Measurements from ENCODE around the gene PCBP3. TPM values are rescaled to one million over a fixed set of nuclear protein-coding genes. Genes with fewer than 3 reads are reported as not detected.

The PCBP3 gene
- total and polyA plus RNA-seq, 2 of the 13 experiments (the other 11 are each of a cell fraction or from before 2014, with no cell fraction given) = not detected

DNA sequence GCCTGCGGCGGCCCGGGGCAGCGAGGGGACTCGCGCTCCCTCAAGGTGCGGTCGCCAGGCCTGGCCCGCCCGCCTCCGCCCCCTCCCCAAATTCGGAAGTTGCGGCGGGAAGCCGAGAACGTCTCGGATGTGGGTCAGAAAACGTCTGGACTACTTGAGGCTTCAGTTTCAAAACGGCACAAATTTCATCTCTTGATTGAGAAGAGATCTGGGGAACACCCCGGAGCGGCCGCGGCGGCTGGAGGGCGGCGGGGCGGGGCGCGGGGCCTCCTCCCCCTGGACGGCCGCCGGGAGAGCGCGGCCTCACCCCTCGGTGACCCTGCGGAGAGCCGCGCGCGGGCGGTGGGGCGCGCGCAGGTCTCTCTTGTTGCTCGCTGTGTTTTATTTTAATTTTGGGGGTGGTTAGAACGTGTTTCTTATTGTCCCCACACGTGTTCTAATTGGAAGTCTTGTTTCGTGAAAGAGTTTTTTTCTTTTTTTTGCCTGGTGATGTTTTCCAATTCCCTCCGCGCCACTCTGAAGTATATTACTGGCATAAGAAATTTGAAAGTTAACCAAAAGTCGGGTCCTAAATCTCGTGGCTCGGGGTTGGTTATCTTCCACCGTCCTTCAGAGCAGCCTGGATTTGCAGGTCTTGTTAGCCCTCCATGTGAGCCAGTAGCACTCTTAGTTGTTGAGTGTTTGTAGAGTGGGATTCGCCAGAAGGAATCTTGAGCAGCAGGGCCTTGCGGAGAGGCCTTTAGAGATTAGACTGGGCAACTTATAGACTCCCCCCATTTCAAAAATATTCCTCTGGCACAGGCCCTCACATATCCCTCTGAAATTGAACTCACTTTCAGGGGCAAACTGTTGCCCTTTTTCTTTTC lies 749 bp downstream of the PCBP3 start:
- Histone ChIP-seq H3K4me1 (ENCODE audit: insufficient read depth, low read length) (no peaks in the 10 kb centered on the region), H3K27me3 (ENCODE audit: control insufficient read depth in 1 of 2, insufficient read depth in 2 of 2, low read length in 2 of 2) (peaks cover 0 to 5% of the 10 kb centered on the region in 2 experiments; a peak in 3 of 5 replicates), H2AFZ (ENCODE audit: low read length) (no peak overlapping the region), H3K4me3 (replicated peaks in 1 of 3; ENCODE audit: insufficient read depth in 1 of 3, low read depth in 2 of 3, low read length in 3 of 3) (no peak overlapping the region), H3K9me3 (ENCODE audit: low read length) (no peaks in the 10 kb centered on the region), H4K20me1 (ENCODE audit: insufficient read depth, low read length) (no peaks in the 10 kb centered on the region), H3K36me3 (replicated peaks in 1 of 2; ENCODE audit: control insufficient read depth in 1 of 2, insufficient read depth in 2 of 2, low read length in 2 of 2) (no peaks in the 10 kb centered on the region), H3K4me2 (ENCODE audit: low read depth, low read length) (no peak overlapping the region), H3K79me2 (ENCODE audit: insufficient read depth, low read length) (no peaks in the 10 kb centered on the region), H3K9ac (ENCODE audit: insufficient read depth, low read depth, low read length) (no peak overlapping the region), H3K27ac (ENCODE audit: extremely low read length, insufficient read depth, low read length) (no peak overlapping the region)
- intact Hi-C loops (cut with micrococcal nuclease; ENCODE audit: unreplicated experiment) (no loop called here), in situ Hi-C loops (cut with HindIII; ENCODE audit: extremely low pct_ligation_motif_present, low pct_unique_long_range_greater_than_20kb) (no loop called here)
- DNase-seq (ENCODE audit: low spot score) (no peak), ATAC-seq (no peak), FAIRE-seq (no peak)
- no TSS peak for BruUV-seq (replicated peaks)
- ChIA-PET POLR2A (no interaction called here), CTCF (ENCODE audit: low intra/inter-chr PET ratio, low total read pairs) (no interaction called here)
- no peak for TF ChIP-seq YEATS2 (CRISPR knock-in tag; IDR thresholded peaks at IDR 0.05; ENCODE audit: borderline replicate concordance)
- no peak for TF ChIP-seq ZFYVE20 (CRISPR knock-in tag; IDR thresholded peaks at IDR 0.05; ENCODE audit: borderline replicate concordance, low read depth)
- TF ChIP-seq, protein P1, sequence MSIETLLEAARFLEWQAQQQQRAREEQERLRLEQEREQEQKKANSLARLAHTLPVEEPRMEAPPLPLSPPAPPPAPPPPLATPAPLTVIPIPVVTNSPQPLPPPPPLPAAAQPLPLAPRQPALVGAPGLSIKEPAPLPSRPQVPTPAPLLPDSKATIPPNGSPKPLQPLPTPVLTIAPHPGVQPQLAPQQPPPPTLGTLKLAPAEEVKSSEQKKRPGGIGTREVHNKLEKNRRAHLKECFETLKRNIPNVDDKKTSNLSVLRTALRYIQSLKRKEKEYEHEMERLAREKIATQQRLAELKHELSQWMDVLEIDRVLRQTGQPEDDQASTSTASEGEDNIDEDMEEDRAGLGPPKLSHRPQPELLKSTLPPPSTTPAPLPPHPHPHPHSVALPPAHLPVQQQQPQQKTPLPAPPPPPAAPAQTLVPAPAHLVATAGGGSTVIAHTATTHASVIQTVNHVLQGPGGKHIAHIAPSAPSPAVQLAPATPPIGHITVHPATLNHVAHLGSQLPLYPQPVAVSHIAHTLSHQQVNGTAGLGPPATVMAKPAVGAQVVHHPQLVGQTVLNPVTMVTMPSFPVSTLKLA (IDR thresholded peaks at IDR 0.05) = peak; percentile 58
- TF ChIP-seq ARNTL (CRISPR knock-in tag; IDR thresholded peaks at IDR 0.05) = no peak
- 24% methylated on average over 29 of the region's 56 CpGs for WGBS (ENCODE audit: low lambda C conversion rate)

DNA sequence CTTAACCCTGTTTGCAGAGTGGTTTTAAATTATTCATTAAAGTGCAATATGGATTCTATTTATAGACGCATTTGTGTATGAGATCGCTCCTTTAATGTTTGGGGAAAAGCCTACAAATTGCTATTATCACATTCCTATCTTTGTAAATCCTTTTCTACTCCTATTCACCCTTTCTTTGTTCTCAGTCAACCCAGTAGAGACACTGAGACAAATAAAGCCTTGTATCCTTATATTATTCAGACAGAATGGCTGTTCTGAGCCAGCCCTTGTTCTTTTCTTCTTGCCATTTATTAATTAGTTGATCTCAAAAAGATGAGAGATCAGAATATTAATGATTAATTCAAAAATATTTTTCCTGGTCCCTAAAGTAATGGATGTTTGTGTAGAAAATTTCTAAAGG lies 8.4 kb downstream of the PCBP3 start:
- H3K9ac ChIP-seq (ENCODE audit: insufficient read depth, low read depth, low read length) = no peak overlapping the region
- ChIA-PET CTCF (ENCODE audit: low intra/inter-chr PET ratio, low total read pairs) (no interaction called here), POLR2A (no interaction called here)
- H3K4me3 ChIP-seq (replicated peaks in 1 of 3; ENCODE audit: insufficient read depth in 1 of 3, low read depth in 2 of 3, low read length in 3 of 3) = no peak overlapping the region
- 2% methylated on average over 2 of the region's 2 CpGs for WGBS (ENCODE audit: low lambda C conversion rate)
- FAIRE-seq = no peak
- H4K20me1 ChIP-seq (ENCODE audit: insufficient read depth, low read length) = no peaks in the 10 kb centered on the region
- DNase-seq (ENCODE audit: low spot score) = no peak
- H2AFZ ChIP-seq (ENCODE audit: low read length) = no peak overlapping the region
- no TSS peak for BruUV-seq (replicated peaks)
- H3K27me3 ChIP-seq (ENCODE audit: control insufficient read depth in 1 of 2, insufficient read depth in 2 of 2, low read length in 2 of 2) = 0 out of 5 replicates have a peak, but pooled peaks cover 0 to 6% of the 10 kb centered on the region in 2 experiments
- in situ Hi-C loops (cut with HindIII; ENCODE audit: extremely low pct_ligation_motif_present, low pct_unique_long_range_greater_than_20kb) (no loop called here), intact Hi-C loops (cut with micrococcal nuclease; ENCODE audit: unreplicated experiment) (no loop called here)
- no peak overlapping the region for H3K27ac ChIP-seq (ENCODE audit: extremely low read length, insufficient read depth, low read length)
- ATAC-seq = no peak
- H3K4me1 ChIP-seq (ENCODE audit: insufficient read depth, low read length) = no peaks in the 10 kb centered on the region
- H3K36me3 ChIP-seq (replicated peaks in 1 of 2; ENCODE audit: control insufficient read depth in 1 of 2, insufficient read depth in 2 of 2, low read length in 2 of 2) = no peaks in the 10 kb centered on the region
- no peaks in the 10 kb centered on the region for H3K9me3 ChIP-seq (ENCODE audit: low read length)
- no peaks in the 10 kb centered on the region for H3K79me2 ChIP-seq (ENCODE audit: insufficient read depth, low read length)
- no peak overlapping the region for H3K4me2 ChIP-seq (ENCODE audit: low read depth, low read length)
- TF ChIP-seq, protein P2, sequence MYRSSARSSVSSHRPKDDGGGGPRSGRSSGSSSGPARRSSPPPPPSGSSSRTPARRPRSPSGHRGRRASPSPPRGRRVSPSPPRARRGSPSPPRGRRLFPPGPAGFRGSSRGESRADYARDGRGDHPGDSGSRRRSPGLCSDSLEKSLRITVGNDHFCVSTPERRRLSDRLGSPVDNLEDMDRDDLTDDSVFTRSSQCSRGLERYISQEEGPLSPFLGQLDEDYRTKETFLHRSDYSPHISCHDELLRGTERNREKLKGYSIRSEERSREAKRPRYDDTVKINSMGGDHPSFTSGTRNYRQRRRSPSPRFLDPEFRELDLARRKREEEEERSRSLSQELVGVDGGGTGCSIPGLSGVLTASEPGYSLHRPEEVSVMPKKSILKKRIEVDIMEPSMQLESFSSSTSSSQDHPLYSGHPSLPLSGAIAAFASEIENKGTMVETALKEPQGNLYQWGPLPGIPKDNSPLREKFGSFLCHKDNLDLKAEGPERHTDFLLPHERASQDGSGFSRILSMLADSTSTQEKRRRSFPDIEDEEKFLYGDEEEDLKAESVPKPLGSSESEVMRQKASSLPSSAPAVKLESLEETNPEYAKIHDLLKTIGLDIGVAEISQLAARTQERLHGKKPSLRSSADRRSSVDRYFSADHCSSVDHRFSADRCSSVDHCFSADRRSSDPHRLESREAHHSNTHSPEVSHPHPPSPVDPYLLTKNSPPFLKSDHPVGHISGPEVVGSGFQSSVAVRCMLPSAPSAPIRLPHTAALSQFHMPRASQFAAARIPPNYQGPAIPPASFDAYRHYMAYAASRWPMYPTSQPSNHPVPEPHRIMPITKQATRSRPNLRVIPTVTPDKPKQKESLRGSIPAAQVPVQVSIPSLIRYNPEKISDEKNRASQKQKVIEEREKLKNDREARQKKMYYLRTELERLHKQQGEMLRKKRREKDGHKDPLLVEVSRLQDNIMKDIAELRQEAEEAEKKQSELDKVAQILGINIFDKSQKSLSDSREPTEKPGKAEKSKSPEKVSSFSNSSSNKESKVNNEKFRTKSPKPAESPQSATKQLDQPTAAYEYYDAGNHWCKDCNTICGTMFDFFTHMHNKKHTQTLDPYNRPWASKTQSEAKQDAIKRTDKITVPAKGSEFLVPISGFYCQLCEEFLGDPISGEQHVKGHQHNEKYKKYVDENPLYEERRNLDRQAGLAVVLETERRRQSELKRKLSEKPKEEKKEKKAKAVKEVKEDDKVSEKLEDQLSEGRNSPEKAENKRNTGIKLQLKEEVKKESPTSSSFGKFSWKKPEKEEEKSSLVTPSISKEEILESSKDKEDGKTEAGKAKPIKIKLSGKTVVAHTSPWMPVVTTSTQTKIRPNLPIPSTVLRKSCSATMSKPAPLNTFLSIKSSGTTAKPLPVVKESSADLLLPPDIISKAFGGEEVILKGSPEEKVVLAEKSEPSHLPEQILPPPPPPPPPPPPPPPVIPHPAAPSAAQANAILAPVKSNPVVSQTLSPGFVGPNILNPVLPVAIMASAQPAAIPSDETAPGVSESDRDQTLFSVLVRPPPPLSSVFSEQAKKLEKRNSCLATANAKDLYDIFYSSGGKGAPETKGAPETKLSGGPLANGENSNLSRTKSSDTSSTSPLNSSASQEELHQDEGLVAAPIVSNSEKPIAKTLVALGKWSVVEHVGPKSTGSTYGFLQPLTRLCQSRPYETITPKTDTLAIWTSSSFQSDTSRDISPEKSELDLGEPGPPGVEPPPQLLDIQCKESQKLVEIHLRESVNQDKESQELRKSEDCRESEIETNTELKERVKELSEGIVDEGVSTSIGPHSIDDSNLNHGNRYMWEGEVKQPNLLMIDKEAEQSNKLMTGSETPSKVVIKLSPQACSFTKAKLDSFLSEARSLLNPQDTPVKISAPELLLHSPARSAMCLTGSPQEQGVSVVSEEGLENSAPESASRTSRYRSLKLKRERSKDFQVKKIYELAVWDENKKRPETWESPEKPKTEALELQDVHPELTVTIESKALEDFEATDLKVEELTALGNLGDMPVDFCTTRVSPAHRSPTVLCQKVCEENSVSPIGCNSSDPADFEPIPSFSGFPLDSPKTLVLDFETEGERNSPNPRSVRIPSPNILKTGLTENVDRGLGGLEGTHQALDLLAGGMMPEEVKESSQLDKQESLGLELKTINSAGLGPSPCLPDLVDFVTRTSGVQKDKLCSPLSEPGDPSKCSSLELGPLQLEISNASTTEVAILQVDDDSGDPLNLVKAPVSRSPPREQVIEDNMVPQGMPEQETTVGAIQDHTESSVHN (CRISPR knock-in tag; IDR thresholded peaks at IDR 0.05) = no peak
- TF ChIP-seq, protein P3, sequence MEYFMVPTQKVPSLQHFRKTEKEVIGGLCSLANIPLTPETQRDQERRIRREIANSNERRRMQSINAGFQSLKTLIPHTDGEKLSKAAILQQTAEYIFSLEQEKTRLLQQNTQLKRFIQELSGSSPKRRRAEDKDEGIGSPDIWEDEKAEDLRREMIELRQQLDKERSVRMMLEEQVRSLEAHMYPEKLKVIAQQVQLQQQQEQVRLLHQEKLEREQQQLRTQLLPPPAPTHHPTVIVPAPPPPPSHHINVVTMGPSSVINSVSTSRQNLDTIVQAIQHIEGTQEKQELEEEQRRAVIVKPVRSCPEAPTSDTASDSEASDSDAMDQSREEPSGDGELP (IDR thresholded peaks at IDR 0.05; ENCODE audit: borderline replicate concordance, low read depth) = no peak

Data from HepG2 (cell line).